ENCODE measurements around the gene TMPRSS13.
A peak's percentile ranks its signal among the peaks of the same experiment; 100 is the strongest.

GRCh38 chr11:117885777-117886176 is 43.4 kb downstream of the TMPRSS13 start:
- TF ChIP-seq CTCF (IDR thresholded peaks at IDR 0.05 in 8 of 11, conservative IDR thresholded peaks at IDR 0.05 in 3 of 11): no peak
- TF ChIP-seq POLR2A (IDR thresholded peaks at IDR 0.05): peak in 1 of 3 donors; percentile 39

Data from spleen (tissue), 7 donors.